Keratinocyte (primary cell): ENCODE measurements around the gene HPCAL1. TPM values are rescaled to one million over a fixed set of nuclear protein-coding genes. Genes with fewer than 3 reads are reported as not detected.

Source experiments
- DNase-seq: peaks from one replicate; pipeline ENCODE4 v3.0.0-alpha.2; 2011; ENCODE audit warnings: low read depth, missing footprints, low spot score
- FAIRE-seq: peaks from 2 replicates; lab custom pipeline; 2011; peaks lifted over from hg19 to GRCh38; lab: Jason Lieb, UNC
- H2AFZ ChIP-seq: 2 replicates; pipeline ENCODE4 v1.6.0; 2012; ENCODE audit warnings: low read length, control low read depth, inconsistent platforms; ENCODE audit not compliant: control insufficient read depth
- H3K27ac ChIP-seq: 2 replicates; pipeline ENCODE4 v1.5.1; 2011; ENCODE audit warnings: low read length; ENCODE audit not compliant: control insufficient read depth, insufficient read depth
- H3K27me3 ChIP-seq: 3 replicates; pipeline ENCODE4 v1.6.0; 2011; ENCODE audit warnings: low read length; ENCODE audit not compliant: control insufficient read depth, insufficient read depth; ENCODE audit errors: extremely low read depth
- H3K36me3 ChIP-seq, 2 experiments: 2 replicates in 1 of 2; 3 replicates in 1 of 2; pipeline ENCODE4 v1.5.1; 2011; ENCODE audit warnings: low read length in 2 of 2, mild to moderate bottlenecking in 1 of 2; ENCODE audit not compliant: control insufficient read depth in 2 of 2, insufficient read depth in 2 of 2; ENCODE audit errors: extremely low read depth in 1 of 2
- H3K4me1 ChIP-seq: 3 replicates; pipeline ENCODE4 v1.5.1; 2011; ENCODE audit warnings: low read length; ENCODE audit not compliant: control insufficient read depth, insufficient read depth; ENCODE audit errors: extremely low read depth
- H3K4me2 ChIP-seq: 3 replicates; pipeline ENCODE4 v1.6.0; 2011; ENCODE audit warnings: low read depth, low read length; ENCODE audit not compliant: control insufficient read depth, insufficient read depth; ENCODE audit errors: extremely low read depth
- H3K4me3 ChIP-seq, 3 experiments: fragments of 200-600 bp in 1 of 3; sonication (generic) in 1 of 3; 2 replicates in 2 of 3; 3 replicates in 1 of 3; pipeline ENCODE4 v1.5.1; 2011 to 2016; ENCODE audit warnings: low read length in 3 of 3, mild to moderate bottlenecking in 3 of 3, control low read depth in 2 of 3, inconsistent platforms in 1 of 3, low read depth in 1 of 3, mixed read lengths in 1 of 3, mixed run types in 1 of 3, moderate library complexity in 1 of 3; ENCODE audit not compliant: control insufficient read depth in 2 of 3, insufficient read depth in 2 of 3; ENCODE audit errors: extremely low read depth in 1 of 3
- H3K79me2 ChIP-seq: 2 replicates; pipeline ENCODE4 v1.6.0; 2012; ENCODE audit warnings: low read length; ENCODE audit not compliant: control insufficient read depth, insufficient read depth
- H3K9ac ChIP-seq: 3 replicates; pipeline ENCODE4 v1.6.0; 2011; ENCODE audit warnings: low read length; ENCODE audit not compliant: control insufficient read depth, insufficient read depth; ENCODE audit errors: extremely low read depth
- H3K9me1 ChIP-seq: 3 replicates; pipeline ENCODE4 v1.6.0; 2011; ENCODE audit warnings: low read length; ENCODE audit not compliant: control insufficient read depth, insufficient read depth; ENCODE audit errors: extremely low read depth
- H3K9me3 ChIP-seq: 2 replicates; pipeline ENCODE4 v1.5.1; 2012; ENCODE audit warnings: low read depth, low read length; ENCODE audit not compliant: control insufficient read depth
- H4K20me1 ChIP-seq: 3 replicates; pipeline ENCODE4 v1.6.0; 2011; ENCODE audit warnings: low read length; ENCODE audit not compliant: control insufficient read depth, insufficient read depth; ENCODE audit errors: extremely low read depth
- EZH2 ChIP-seq: IDR thresholded peaks from one replicate; pipeline ENCODE4 v1.6.1; 2012; ENCODE audit warnings: inconsistent platforms, mild to moderate bottlenecking, low read length, moderate library complexity
- dilution Hi-C: fragments of 300-500 bp; cut with MboI; formaldehyde crosslinking; loops from one replicate; pipeline ENCODE4 v1.7.0; 2020; ENCODE audit warnings: low sequenced_read_pairs; ENCODE audit not compliant: extremely low pct_ligation_motif_present
- polyA plus RNA-seq, 5 experiments: library from polyadenylated mRNA; depleted of rRNA in 3 of 5; stranded (reverse) in 3 of 5; stranded (forward) in 1 of 5; unstranded in 1 of 5; fragments of >200 nt; gene quantifications; 1 replicate in 1 of 5; 2 replicates in 3 of 5; 3 replicates in 1 of 5; pipeline versions ENCODE4 v1.2.1 to v1.2.3, GENCODE V29; 2011 to 2012; ENCODE audit warnings: missing spikeins in 2 of 5, low read depth in 1 of 5, low replicate concordance in 1 of 5
- TF ChIP-seq, protein P1 (sequence below), 3 experiments: IDR thresholded peaks in 1 of 3; conservative IDR thresholded peaks in 1 of 3; optimal IDR thresholded peaks in 1 of 3; 2 replicates in 2 of 3; 3 replicates in 1 of 3; pipeline versions ENCODE3 to v1.5.1; 2011; ENCODE audit warnings: low read length in 3 of 3, mild to moderate bottlenecking in 3 of 3, moderate library complexity in 2 of 3, control low read depth in 1 of 3, inconsistent platforms in 1 of 3; ENCODE audit not compliant: insufficient read depth in 2 of 3; ENCODE audit errors: extremely low read depth in 1 of 3

The HPCAL1 gene
- polyA plus RNA-seq, 1 donor (not counting 4 experiments of a cell fraction or from before 2014, with no cell fraction given), result 18.0 TPM

DNA sequence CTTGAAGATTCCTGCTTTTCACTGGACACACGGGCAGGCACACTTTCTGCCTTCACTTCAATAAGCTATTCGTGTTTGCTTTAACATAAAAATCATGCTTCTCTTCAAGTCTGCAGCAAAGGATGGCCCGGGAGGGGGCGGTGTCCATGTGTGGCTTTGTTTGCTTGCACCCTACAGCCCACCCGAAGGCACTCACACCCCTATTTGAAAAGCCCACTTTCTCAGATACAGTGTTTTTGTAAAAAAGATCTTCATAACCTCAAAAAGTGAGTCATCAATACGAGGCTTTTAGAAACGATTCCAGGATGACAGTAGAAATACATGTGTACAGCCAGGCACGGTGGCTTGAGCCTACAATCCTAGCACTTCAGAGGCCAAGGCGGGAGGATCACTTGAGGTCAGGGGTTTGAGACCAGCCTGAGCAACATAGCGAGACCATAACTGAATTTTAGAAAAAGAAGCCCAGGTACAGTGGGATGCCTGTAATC is 36.5 kb upstream of the HPCAL1 start:
- no peaks in the 10 kb centered on the region for H3K79me2 ChIP-seq
- no peaks in the 10 kb centered on the region for H3K4me1 ChIP-seq
- no peak overlapping the region for H3K4me2 ChIP-seq
- H4K20me1 ChIP-seq, result no peaks in the 10 kb centered on the region
- FAIRE-seq (no peak), DNase-seq (no peak)
- H2AFZ ChIP-seq, result no peak overlapping the region
- no peaks in the 10 kb centered on the region for H3K9me3 ChIP-seq
- H3K4me3 ChIP-seq, result no peak overlapping the region
- peaks cover 25% of the 10 kb centered on the region for H3K27me3 ChIP-seq
- H3K27ac ChIP-seq, result no peak overlapping the region
- no peaks in the 10 kb centered on the region for H3K9me1 ChIP-seq
- H3K9ac ChIP-seq, result no peak overlapping the region
- dilution Hi-C loops, result no loop called here
- no peaks in the 10 kb centered on the region for H3K36me3 ChIP-seq
- no peak for TF ChIP-seq EZH2
- TF ChIP-seq, protein P1, sequence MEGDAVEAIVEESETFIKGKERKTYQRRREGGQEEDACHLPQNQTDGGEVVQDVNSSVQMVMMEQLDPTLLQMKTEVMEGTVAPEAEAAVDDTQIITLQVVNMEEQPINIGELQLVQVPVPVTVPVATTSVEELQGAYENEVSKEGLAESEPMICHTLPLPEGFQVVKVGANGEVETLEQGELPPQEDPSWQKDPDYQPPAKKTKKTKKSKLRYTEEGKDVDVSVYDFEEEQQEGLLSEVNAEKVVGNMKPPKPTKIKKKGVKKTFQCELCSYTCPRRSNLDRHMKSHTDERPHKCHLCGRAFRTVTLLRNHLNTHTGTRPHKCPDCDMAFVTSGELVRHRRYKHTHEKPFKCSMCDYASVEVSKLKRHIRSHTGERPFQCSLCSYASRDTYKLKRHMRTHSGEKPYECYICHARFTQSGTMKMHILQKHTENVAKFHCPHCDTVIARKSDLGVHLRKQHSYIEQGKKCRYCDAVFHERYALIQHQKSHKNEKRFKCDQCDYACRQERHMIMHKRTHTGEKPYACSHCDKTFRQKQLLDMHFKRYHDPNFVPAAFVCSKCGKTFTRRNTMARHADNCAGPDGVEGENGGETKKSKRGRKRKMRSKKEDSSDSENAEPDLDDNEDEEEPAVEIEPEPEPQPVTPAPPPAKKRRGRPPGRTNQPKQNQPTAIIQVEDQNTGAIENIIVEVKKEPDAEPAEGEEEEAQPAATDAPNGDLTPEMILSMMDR (optimal IDR thresholded peaks at IDR 0.05 in 1 of 3, IDR thresholded peaks at IDR 0.05 in 1 of 3, conservative IDR thresholded peaks at IDR 0.05 in 1 of 3; ENCODE audit: extremely low read depth in 1 of 3, insufficient read depth in 2 of 3, low read length in 3 of 3), result no peak

DNA sequence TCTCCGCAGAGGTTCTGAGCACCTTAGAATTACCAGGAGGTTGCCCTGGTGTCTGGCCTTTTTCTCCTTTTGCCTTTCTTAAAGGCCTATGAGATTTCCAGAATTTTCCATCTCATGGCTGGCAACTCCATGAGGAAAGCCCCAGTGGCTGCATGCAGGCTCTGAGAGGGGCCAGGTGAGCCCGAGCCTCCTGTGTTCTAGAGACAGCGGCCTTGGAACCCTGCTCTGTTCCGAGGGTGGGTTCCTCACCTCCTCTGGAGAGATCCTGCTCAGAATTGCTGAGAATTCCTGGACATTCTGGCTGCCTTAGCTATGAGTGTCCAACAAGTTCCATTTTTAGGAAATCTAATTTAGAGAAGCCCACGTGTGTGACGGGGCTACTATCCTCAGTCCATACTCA is 35.7 kb upstream of the HPCAL1 start:
- no peak for FAIRE-seq
- no peaks in the 10 kb centered on the region for H3K9me3 ChIP-seq
- no peak overlapping the region for H3K27ac ChIP-seq
- H2AFZ ChIP-seq, result no peak overlapping the region
- no peak overlapping the region for H3K4me2 ChIP-seq
- H3K9ac ChIP-seq, result no peak overlapping the region
- H3K27me3 ChIP-seq, result peaks cover 22% of the 10 kb centered on the region
- H3K79me2 ChIP-seq, result no peaks in the 10 kb centered on the region
- dilution Hi-C loops, result no loop called here
- no peak for DNase-seq
- no peaks in the 10 kb centered on the region for H3K9me1 ChIP-seq
- no peaks in the 10 kb centered on the region for H3K4me1 ChIP-seq
- TF ChIP-seq EZH2, result no peak
- TF ChIP-seq, protein P1 (optimal IDR thresholded peaks at IDR 0.05 in 1 of 3, IDR thresholded peaks at IDR 0.05 in 1 of 3, conservative IDR thresholded peaks at IDR 0.05 in 1 of 3; ENCODE audit: extremely low read depth in 1 of 3, insufficient read depth in 2 of 3, low read length in 3 of 3), result no peak
- no peaks in the 10 kb centered on the region for H4K20me1 ChIP-seq
- no peaks in the 10 kb centered on the region for H3K36me3 ChIP-seq
- H3K4me3 ChIP-seq, result no peak overlapping the region
